HepG2 (cell line): ENCODE data around the gene ANAPC10. TPM values are rescaled to one million over a fixed set of nuclear protein-coding genes. Genes with fewer than 3 reads are reported as not detected.

Source experiments
- ATAC-seq: fragments of 200-7000 bp; cut with Tn5 transposase; 3 replicates; pipeline ENCODE4 v1.9.1; 2020; ENCODE audit warnings: mild to moderate bottlenecking, moderate library complexity
- BruUV-seq: library from RNA; stranded (reverse); fragments of 400-500 nt; replicated peaks from 2 replicates; lab custom pipeline; 2021; lab: Mats Ljungman, UMichigan
- CTCF ChIA-PET: fragments of 300-600 bp; formaldehyde crosslinking; extraction: SDS; loops from one replicate; lab custom pipeline; 2021; ENCODE audit warnings: low total read pairs, inconsistent platforms, low intra/inter-chr PET ratio; lab: Yijun Ruan, JAX
- POLR2A ChIA-PET: fragments of 350-600 bp; sonication (Branson Sonifier 250); formaldehyde crosslinking; loops from one replicate; lab custom pipeline; 2020; ENCODE audit warnings: antibody characterized with exemption, inconsistent platforms; lab: Yijun Ruan, JAX
- DNase-seq: peaks from one replicate; pipeline ENCODE4 v3.0.0-alpha.2; 2015; ENCODE audit warnings: low spot score
- FAIRE-seq: peaks from 3 replicates; lab custom pipeline; 2011; peaks lifted over from hg19 to GRCh38; lab: Jason Lieb, UNC
- H2AFZ ChIP-seq: one replicate; pipeline ENCODE4 v1.6.1; 2011; ENCODE audit warnings: low read length, inconsistent platforms
- H3K27ac ChIP-seq: fragments of 300-600 bp; 3 replicates; pipeline ENCODE4 v1.8.0; 2011; ENCODE audit warnings: mixed run types, mild to moderate bottlenecking, mixed read lengths, low read length, inconsistent platforms; ENCODE audit not compliant: insufficient read depth; ENCODE audit errors: extremely low read length
- H3K27me3 ChIP-seq, 2 experiments: fragments of 200-600 bp in 1 of 2; 2 replicates in 1 of 2; 3 replicates in 1 of 2; pipeline versions ENCODE4 v1.6.0 to v1.8.0; 2011; ENCODE audit warnings: low read length in 2 of 2, mild to moderate bottlenecking in 2 of 2, moderate library complexity in 2 of 2, inconsistent platforms in 1 of 2; ENCODE audit not compliant: insufficient read depth in 2 of 2, control insufficient read depth in 1 of 2
- H3K36me3 ChIP-seq, 2 experiments: fragments of 200-600 bp in 1 of 2; replicated peaks in 1 of 2; 2 replicates in 1 of 2; 3 replicates in 1 of 2; pipeline versions ENCODE4 v1.5.1 to v1.8.0; 2011; ENCODE audit warnings: low read length in 2 of 2, inconsistent platforms in 1 of 2; ENCODE audit not compliant: insufficient read depth in 2 of 2, control insufficient read depth in 1 of 2
- H3K4me1 ChIP-seq: 2 replicates; pipeline ENCODE4 v1.5.1; 2012; ENCODE audit warnings: low read length, inconsistent platforms; ENCODE audit not compliant: insufficient read depth
- H3K4me2 ChIP-seq: 2 replicates; pipeline ENCODE4 v1.6.0; 2011; ENCODE audit warnings: low read depth, low read length, inconsistent platforms
- H3K4me3 ChIP-seq, 3 experiments: fragments of 200-600 bp in 1 of 3; sonication (generic), shearing (Covaris generic) in 1 of 3; replicated peaks in 1 of 3; 2 replicates each; pipeline ENCODE4 v1.5.1; 2011 to 2016; ENCODE audit warnings: low read length in 3 of 3, inconsistent platforms in 2 of 3, low read depth in 2 of 3, mild to moderate bottlenecking in 2 of 3, control low read depth in 1 of 3, mixed read lengths in 1 of 3; ENCODE audit not compliant: insufficient read depth in 1 of 3
- H3K79me2 ChIP-seq: one replicate; pipeline ENCODE4 v1.6.1; 2011; ENCODE audit warnings: low read length, inconsistent platforms; ENCODE audit not compliant: insufficient read depth
- H3K9ac ChIP-seq: 2 replicates; pipeline ENCODE4 v1.6.0; 2011; ENCODE audit warnings: mild to moderate bottlenecking, low read depth, low read length, inconsistent platforms; ENCODE audit not compliant: insufficient read depth
- H3K9me3 ChIP-seq: 2 replicates; pipeline ENCODE4 v1.5.1; 2012; ENCODE audit warnings: mild to moderate bottlenecking, low read length
- H4K20me1 ChIP-seq: 2 replicates; pipeline ENCODE4 v1.6.0; 2011; ENCODE audit warnings: inconsistent platforms, mild to moderate bottlenecking, low read length, moderate library complexity; ENCODE audit not compliant: insufficient read depth
- AGO2 ChIP-seq: fragments of 200-400 bp; formaldehyde crosslinking; optimal IDR thresholded peaks from 2 replicates; pipeline ENCODE3; 2017; ENCODE audit warnings: mild to moderate bottlenecking, low read depth, low read length, moderate library complexity
- BHLHE40 ChIP-seq: IDR thresholded peaks from 2 replicates; pipeline ENCODE4 v1.6.1; 2011; ENCODE audit warnings: low read length, improper control_type of control experiment
- CBFB ChIP-seq: sonication (generic); formaldehyde crosslinking; IDR thresholded peaks from 2 replicates; pipeline ENCODE4 v1.4.0; 2020; ENCODE audit warnings: missing genetic modification reagents
- FOXC1 ChIP-seq: sonication (generic); formaldehyde crosslinking; IDR thresholded peaks from 2 replicates; pipeline ENCODE4 v1.8.0; 2022; ENCODE audit warnings: mild to moderate bottlenecking, missing genetic modification reagents, borderline replicate concordance
- GFI1 ChIP-seq: sonication (generic); formaldehyde crosslinking; IDR thresholded peaks from 2 replicates; pipeline ENCODE4 v1.5.0; 2020; ENCODE audit warnings: missing genetic modification reagents, mild to moderate bottlenecking, borderline replicate concordance
- HIVEP1 ChIP-seq: sonication (generic); formaldehyde crosslinking; IDR thresholded peaks from 2 replicates; pipeline ENCODE4 v1.4.0; 2020; ENCODE audit warnings: mild to moderate bottlenecking, missing genetic modification reagents
- POLR2AphosphoS5 ChIP-seq: IDR thresholded peaks from 2 replicates; pipeline ENCODE4 v1.6.1; 2012; ENCODE audit warnings: low read depth, low read length
- POLR2G ChIP-seq: fragments of 200-400 bp; formaldehyde crosslinking; IDR thresholded peaks from 2 replicates; pipeline ENCODE4 v1.6.1; 2018; ENCODE audit warnings: mild to moderate bottlenecking, low read depth, low read length, moderate library complexity
- PRDM10 ChIP-seq: sonication (generic); formaldehyde crosslinking; IDR thresholded peaks from 2 replicates; pipeline ENCODE4 v1.4.0; 2020; ENCODE audit warnings: low read depth, missing genetic modification reagents
- RBM22 ChIP-seq: fragments of 200-400 bp; formaldehyde crosslinking; optimal IDR thresholded peaks from 2 replicates; pipeline ENCODE3; 2017; ENCODE audit warnings: mild to moderate bottlenecking, low read length, moderate library complexity
- SCMH1 ChIP-seq: sonication (generic); formaldehyde crosslinking; IDR thresholded peaks from 2 replicates; pipeline ENCODE4 v1.9.0; 2021; ENCODE audit warnings: missing genetic modification reagents, mild to moderate bottlenecking, borderline replicate concordance
- SMARCE1 ChIP-seq: fragments of 450-650 bp; IDR thresholded peaks from 2 replicates; pipeline ENCODE4 v1.6.1; 2017; ENCODE audit warnings: borderline replicate concordance
- SNRNP70 ChIP-seq: fragments of 200-400 bp; formaldehyde crosslinking; IDR thresholded peaks from 2 replicates; pipeline ENCODE4 v1.6.1; 2017; ENCODE audit warnings: mild to moderate bottlenecking, low read depth, low read length, moderate library complexity
- ZFP37 ChIP-seq: sonication (generic); formaldehyde crosslinking; IDR thresholded peaks from 2 replicates; pipeline ENCODE4 v1.4.0; 2020; ENCODE audit warnings: missing genetic modification reagents, borderline replicate concordance
- ZFYVE20 ChIP-seq: sonication (generic); formaldehyde crosslinking; IDR thresholded peaks from 2 replicates; pipeline ENCODE4 v1.8.0; 2023; ENCODE audit warnings: low read depth, mild to moderate bottlenecking, moderate library complexity, missing genetic modification reagents, borderline replicate concordance
- ZNF382 ChIP-seq: sonication (generic); formaldehyde crosslinking; IDR thresholded peaks from 2 replicates; pipeline ENCODE4 v1.5.0; 2020; ENCODE audit warnings: missing genetic modification reagents, mild to moderate bottlenecking, borderline replicate concordance
- WGBS: methylation state at CpG from one replicate; pipeline ENCODE4 v1.1.6; 2017; ENCODE audit warnings: low lambda C conversion rate; 5-methylcytosine and 5-hydroxymethylcytosine counted together
- in situ Hi-C: cut with HindIII; loops from 2 replicates; pipeline ENCODE4 v1.10.0; 2017; ENCODE audit warnings: low pct_unique_long_range_greater_than_20kb; ENCODE audit not compliant: extremely low pct_ligation_motif_present
- intact Hi-C: fragments of 100-400 bp; cut with micrococcal nuclease; formaldehyde crosslinking; loops from one replicate; pipeline ENCODE4 v1.10.0; 2022; ENCODE audit not compliant: unreplicated experiment
- polyA plus RNA-seq, 8 experiments: library from polyadenylated mRNA; depleted of rRNA in 3 of 8; stranded (reverse) in 7 of 8; unstranded in 1 of 8; fragments of >200 nt; fragmentation: Illumina TruSeq in 4 of 8; extraction: Trizol in 4 of 8; gene quantifications; 2 replicates each; pipeline versions ENCODE4 v1.2.1 to v1.2.3, GENCODE V29; 2011 to 2016; ENCODE audit warnings: low read depth in 4 of 8, missing spikeins in 1 of 8, mixed read lengths in 1 of 8; ENCODE audit not compliant: insufficient read depth in 1 of 8
- total RNA-seq, 5 experiments: library from RNA; depleted of rRNA; stranded (reverse); fragments of >200 nt; fragmentation: Illumina TruSeq; extraction: Trizol; gene quantifications; 2 replicates each; pipeline ENCODE4 v1.2.3, GENCODE V29; 2016; ENCODE audit warnings: low read depth in 1 of 5

Gene ANAPC10
- total and polyA plus RNA-seq, 2 of the 13 experiments (the other 11 are each of a cell fraction or from before 2014, with no cell fraction given): 21.9 to 32.7 TPM

- 96% methylated on average over 5 of the region's 5 CpGs for WGBS
- no peak overlapping the region for H3K4me3 ChIP-seq
- POLR2A ChIA-PET: interaction anchor here (1.1 kb wide), 1 partner anchor 35 kb away, joined by 3 read pairs; the partner anchor contains the start of genes ABCE1 and ANAPC10
Measured at GRCh38 chr4:145132511-145133098, 34.6 kb upstream of the ANAPC10 start.

More at GRCh38 chr4:145132511-145133098, 34.6 kb upstream of the ANAPC10 start:
- no TSS peak for BruUV-seq
- in situ Hi-C loops: no loop called here
- Histone ChIP-seq H3K4me2 (no peak overlapping the region), H4K20me1 (no peaks in the 10 kb centered on the region), H3K9ac (no peak overlapping the region), H3K27me3 (no peaks in the 10 kb centered on the region), H3K27ac (no peak overlapping the region), H3K79me2 (no peaks in the 10 kb centered on the region), H3K4me1 (no peaks in the 10 kb centered on the region), H2AFZ (no peak overlapping the region)
- intact Hi-C loops: no loop called here
- ATAC-seq: peak; percentile 17
- TF ChIP-seq GFI1 (CRISPR knock-in tag) (no peak), PRDM10 (CRISPR knock-in tag) (no peak), BHLHE40 (no peak), POLR2G (0 out of 2 replicates have a peak, but pooled peaks have one; percentile 31), ZNF382 (CRISPR knock-in tag) (no peak), SMARCE1 (no peak), SCMH1 (CRISPR knock-in tag) (no peak), POLR2AphosphoS5 (peak; percentile 26; the same call in 1 of the 2 replicates), SNRNP70 (no peak), RBM22 (peak; percentile 90), ZFYVE20 (CRISPR knock-in tag) (no peak), CBFB (no peak), HIVEP1 (no peak), AGO2 (peak; percentile 29), FOXC1 (CRISPR knock-in tag) (no peak), ZFP37 (CRISPR knock-in tag) (no peak)
- TF ChIP-seq, all 625 proteins: peak for 4
- FAIRE-seq (no peak), DNase-seq (no peak)
- CTCF ChIA-PET: no interaction called here
- Histone ChIP-seq H3K9me3 (no peaks in the 10 kb centered on the region), H3K36me3 (peaks cover 0 to 16% of the 10 kb centered on the region in 2 experiments; a peak in 2 of 5 replicates)
